CD4-positive, alpha-beta T cell treated with Interferon gamma for 1 hour (primary cell): ENCODE results near the gene KCNQ1.

ENCODE experiments used
- DNase-seq: peaks from one replicate; pipeline ENCODE4 v3.0.0-alpha.2; 2020

The KCNQ1 gene

GRCh38 chr11:2426221-2426620 is 18.6 kb upstream of the KCNQ1 start:
- DNase-seq, result no peak

DNA sequence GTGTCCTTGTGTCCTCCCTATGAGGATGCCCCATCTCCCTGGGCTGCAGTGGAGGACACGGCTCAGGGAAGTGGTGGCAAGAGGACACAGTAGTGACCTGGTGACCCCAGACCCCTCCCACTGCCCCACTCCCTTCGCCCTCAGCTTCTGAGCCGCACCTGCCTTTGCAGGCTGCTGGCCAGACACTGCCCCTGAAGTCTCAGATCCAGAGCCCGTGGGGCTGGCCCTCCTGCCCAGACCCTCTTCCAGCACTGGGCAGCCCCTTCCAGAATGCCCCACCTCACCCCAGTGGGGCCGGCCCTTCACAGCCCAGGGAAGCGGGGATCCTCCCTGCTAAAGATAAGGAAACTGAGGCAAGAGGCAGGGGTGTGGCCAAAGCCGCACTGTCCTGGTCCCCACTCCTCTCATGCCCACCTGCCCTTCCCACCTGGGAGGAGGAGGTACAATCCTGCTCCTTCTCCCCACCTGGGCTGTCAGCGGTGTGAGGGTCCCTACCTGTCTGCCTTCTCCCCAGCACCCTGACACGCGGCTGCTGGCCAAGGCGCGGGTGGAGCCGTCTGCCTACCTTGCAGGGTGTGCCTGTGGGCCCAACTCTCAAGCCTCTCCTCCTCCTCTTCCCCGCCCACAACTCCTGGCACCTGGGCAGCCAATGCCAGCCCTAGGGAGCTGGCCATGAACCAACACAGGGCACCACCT is 17.8 kb upstream of the KCNQ1 start:
- DNase-seq, result no peak

GRCh38 chr11:2427721-2428321 is 17.0 kb upstream of the KCNQ1 start:
- no peak for DNase-seq

- DNase-seq, result peak; percentile 78
Measured at GRCh38 chr11:2428322-2428795, 16.4 kb upstream of the KCNQ1 start.

GRCh38 chr11:2431395-2431794 is 13.4 kb upstream of the KCNQ1 start:
- DNase-seq, result no peak

GRCh38 chr11:2432171-2432621 is 12.6 kb upstream of the KCNQ1 start:
- DNase-seq, result no peak

- no peak for DNase-seq
Measured at GRCh38 chr11:2432628-2433071, 12.2 kb upstream of the KCNQ1 start.

- no peak for DNase-seq
Measured at GRCh38 chr11:2433106-2433925, 11.5 kb upstream of the KCNQ1 start.

GRCh38 chr11:2434008-2434407 is 10.8 kb upstream of the KCNQ1 start:
- DNase-seq, result no peak

DNA sequence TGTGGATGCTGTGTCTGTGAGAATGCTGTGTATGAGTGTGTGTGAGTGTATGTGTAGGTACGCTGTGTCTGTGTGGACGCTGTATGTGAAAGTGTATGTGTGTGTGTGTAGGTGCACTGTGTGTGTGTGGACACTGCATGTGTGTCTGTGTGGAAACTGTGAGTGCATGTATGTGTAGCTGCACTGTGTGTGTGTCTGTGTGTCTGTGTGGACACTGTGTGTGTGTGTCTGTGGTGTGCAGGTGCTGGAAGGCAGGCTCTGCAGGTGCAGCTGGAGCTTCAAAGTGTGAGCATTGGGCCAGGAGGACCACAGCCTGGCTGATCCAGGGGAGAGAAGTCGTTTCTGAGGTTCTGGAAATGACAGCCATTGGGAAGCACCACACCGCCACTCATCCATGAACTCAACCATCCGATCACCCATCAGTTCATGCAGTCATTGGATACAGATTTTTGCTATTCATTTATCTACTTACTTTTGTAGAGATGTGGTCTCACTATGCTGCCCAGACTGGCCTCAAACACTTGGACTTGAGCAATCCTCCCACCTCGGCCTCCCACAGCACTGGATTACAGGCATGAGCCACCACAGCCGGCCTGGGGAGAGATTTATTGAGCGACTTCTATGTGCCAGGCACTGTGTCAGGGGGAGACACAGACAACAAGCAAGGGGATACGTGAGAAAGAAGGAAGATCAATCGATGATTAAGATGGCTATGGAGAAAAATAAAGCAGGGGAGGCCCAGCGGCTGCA is 10.1 kb upstream of the KCNQ1 start:
- no peak for DNase-seq

GRCh38 chr11:2435288-2436012 is 9.4 kb upstream of the KCNQ1 start:
- no peak for DNase-seq

GRCh38 chr11:2436013-2436520 is 8.7 kb upstream of the KCNQ1 start:
- DNase-seq, result no peak

- no peak for DNase-seq
Measured at GRCh38 chr11:2436521-2437031, 8.2 kb upstream of the KCNQ1 start.

- DNase-seq, result no peak
Measured at GRCh38 chr11:2437516-2437915, 7.3 kb upstream of the KCNQ1 start.

GRCh38 chr11:2439820-2440219 is 5.0 kb upstream of the KCNQ1 start:
- no peak for DNase-seq

DNA sequence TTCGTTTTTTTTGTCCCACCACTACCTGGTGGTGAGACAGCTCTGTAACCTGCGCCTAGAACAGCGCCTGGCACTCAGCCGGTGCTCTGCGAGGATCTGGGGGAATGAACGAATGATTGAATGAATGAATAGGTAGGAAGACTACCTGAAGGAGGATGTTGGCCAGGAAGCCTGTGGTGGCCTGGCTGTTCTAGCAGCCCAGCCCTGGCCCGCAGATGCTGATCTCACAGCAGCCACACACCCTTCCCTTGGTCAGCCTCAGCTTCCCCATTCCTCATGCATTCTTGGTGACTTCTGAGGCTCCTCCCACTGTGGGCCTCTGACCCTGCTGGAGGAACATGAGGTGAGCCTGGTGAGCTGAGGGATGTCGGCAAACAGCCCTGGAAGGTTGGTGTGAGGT is 4.2 kb upstream of the KCNQ1 start:
- peak; percentile 22 for DNase-seq

DNA sequence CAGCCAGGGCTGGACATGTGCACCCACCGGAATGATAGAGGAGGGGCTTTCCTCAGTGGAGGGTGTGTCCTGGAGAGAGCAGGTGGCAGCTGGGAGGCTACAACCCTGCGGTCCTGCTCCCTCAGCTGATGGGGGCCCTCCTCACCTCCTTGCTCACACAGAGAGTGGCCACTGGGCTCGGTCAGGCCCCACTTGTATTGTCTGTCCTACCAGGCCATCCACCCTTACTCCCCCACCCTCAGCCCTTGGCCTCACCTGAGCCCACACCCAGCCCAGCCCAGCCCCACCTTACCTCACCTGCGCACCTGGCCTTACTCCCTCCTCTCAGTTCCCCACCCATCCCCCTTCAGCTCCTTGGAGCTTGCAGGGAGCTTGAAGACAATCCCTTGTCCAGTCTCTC is 3.6 kb upstream of the KCNQ1 start:
- DNase-seq, result no peak

DNA sequence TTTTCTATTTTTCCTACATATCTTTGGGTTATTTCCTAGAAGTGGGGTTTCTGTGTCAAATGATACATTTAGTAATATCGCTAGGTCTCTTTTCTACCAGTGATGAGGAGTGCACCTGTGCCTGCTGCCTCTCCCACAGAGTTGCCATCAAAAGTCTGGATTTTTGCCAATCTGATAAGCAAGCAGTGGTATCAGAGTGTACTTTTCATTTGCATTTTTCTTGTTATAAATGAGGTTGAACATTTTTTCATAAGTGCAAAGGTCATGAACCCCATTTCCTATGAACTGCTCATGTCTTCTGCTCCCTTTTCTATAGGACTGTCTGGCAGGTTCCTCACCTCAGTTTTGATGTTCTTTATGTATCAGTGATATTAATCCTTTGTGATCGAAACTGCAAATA is 2.2 kb upstream of the KCNQ1 start:
- DNase-seq, result no peak

DNA sequence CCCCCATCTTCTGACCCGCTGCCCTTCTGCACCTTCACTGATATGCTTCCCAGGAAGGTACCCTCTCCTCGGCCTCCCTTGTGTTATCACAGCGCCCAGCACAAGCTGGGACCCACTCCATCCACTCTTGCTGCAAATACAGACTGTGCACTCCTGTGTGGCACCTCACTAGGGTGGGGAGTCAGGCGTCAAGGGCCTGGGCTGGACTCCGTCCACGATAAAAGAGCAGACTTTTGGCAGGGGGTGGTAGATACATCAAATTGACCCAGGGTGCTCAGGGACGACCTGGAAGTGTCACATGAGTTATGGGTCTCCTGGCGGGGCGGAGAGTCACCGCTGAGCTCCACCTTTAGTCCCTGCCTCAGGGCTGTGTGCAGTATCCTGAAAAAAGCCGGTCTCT is 1.4 kb upstream of the KCNQ1 start:
- no peak for DNase-seq

GRCh38 chr11:2443881-2444820 is 657 bp upstream of the KCNQ1 start, which contains the start of gene TRPM5:
TSS of gene TRPM5 (minus strand) at chr11:2444514. CDS start at chr11:2423036, 21,478 bp downstream.
- DNase-seq, result peak; percentile 73
